A673 (cell line): ENCODE results near the gene SLC14A1.

ENCODE experiments used
- EZH2 ChIP-seq: fragments of 200-600 bp; sonication (generic); IDR thresholded peaks from 2 replicates; pipeline ENCODE4 v1.6.1; 2017; ENCODE audit warnings: borderline replicate concordance, low read depth, mild to moderate bottlenecking, mixed read lengths, antibody characterized with exemption, low read length; ENCODE audit not compliant: poor library complexity, severe bottlenecking
- TF ChIP-seq, protein P1 (sequence below): fragments of 300-800, 200-600 bp; sonication (generic); conservative IDR thresholded peaks from 2 replicates; pipeline ENCODE4 v1.5.1; 2017; ENCODE audit warnings: low read depth, mild to moderate bottlenecking, antibody characterized with exemption, low read length, moderate library complexity, mixed read lengths

- TF ChIP-seq, protein P1, sequence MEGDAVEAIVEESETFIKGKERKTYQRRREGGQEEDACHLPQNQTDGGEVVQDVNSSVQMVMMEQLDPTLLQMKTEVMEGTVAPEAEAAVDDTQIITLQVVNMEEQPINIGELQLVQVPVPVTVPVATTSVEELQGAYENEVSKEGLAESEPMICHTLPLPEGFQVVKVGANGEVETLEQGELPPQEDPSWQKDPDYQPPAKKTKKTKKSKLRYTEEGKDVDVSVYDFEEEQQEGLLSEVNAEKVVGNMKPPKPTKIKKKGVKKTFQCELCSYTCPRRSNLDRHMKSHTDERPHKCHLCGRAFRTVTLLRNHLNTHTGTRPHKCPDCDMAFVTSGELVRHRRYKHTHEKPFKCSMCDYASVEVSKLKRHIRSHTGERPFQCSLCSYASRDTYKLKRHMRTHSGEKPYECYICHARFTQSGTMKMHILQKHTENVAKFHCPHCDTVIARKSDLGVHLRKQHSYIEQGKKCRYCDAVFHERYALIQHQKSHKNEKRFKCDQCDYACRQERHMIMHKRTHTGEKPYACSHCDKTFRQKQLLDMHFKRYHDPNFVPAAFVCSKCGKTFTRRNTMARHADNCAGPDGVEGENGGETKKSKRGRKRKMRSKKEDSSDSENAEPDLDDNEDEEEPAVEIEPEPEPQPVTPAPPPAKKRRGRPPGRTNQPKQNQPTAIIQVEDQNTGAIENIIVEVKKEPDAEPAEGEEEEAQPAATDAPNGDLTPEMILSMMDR, result no peak
- no peak for TF ChIP-seq EZH2
Measured at GRCh38 chr18:45687621-45688020, 36.4 kb upstream of the SLC14A1 start.
